Measurements from ENCODE around the gene OSBPL10.

DNA sequence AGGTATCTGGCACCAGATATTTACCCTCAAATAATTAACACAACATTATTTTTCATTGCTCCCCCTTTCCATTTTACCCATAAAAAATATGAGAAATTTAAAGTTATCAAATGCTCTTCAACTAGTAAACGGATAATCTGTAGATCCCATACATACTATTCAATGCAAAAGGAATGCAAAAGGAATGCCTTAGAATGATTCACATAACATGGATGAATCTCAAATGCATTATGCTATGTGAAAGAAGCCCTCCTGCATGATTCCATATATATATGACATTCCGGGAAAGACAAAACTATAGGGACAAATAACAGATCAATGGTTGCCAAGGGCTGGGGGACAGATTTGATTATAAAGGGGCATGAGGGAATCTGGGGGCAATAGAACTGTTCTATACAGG is 252.7 kb downstream of the OSBPL10 start:
- TF ChIP-seq, protein P1, sequence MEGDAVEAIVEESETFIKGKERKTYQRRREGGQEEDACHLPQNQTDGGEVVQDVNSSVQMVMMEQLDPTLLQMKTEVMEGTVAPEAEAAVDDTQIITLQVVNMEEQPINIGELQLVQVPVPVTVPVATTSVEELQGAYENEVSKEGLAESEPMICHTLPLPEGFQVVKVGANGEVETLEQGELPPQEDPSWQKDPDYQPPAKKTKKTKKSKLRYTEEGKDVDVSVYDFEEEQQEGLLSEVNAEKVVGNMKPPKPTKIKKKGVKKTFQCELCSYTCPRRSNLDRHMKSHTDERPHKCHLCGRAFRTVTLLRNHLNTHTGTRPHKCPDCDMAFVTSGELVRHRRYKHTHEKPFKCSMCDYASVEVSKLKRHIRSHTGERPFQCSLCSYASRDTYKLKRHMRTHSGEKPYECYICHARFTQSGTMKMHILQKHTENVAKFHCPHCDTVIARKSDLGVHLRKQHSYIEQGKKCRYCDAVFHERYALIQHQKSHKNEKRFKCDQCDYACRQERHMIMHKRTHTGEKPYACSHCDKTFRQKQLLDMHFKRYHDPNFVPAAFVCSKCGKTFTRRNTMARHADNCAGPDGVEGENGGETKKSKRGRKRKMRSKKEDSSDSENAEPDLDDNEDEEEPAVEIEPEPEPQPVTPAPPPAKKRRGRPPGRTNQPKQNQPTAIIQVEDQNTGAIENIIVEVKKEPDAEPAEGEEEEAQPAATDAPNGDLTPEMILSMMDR (conservative IDR thresholded peaks at IDR 0.05; ENCODE audit: low read length) = no peak
- no peak for TF ChIP-seq EZH2phosphoT487 (IDR thresholded peaks at IDR 0.05; ENCODE audit: borderline replicate concordance)

Measured in Loucy (cell line).